G401.6 (cell line): ENCODE measurements around the gene NCOA7.
"Not testable (repeated sequence)": the region's sequence is repeated elsewhere in the genome, so short reads cannot be mapped to it uniquely, and the experiment has no call there.

ENCODE experiments used
- FAIRE-seq: peaks from 2 replicates; lab custom pipeline; 2012; peaks lifted over from hg19 to GRCh38; lab: Jason Lieb, UNC

The NCOA7 gene

DNA sequence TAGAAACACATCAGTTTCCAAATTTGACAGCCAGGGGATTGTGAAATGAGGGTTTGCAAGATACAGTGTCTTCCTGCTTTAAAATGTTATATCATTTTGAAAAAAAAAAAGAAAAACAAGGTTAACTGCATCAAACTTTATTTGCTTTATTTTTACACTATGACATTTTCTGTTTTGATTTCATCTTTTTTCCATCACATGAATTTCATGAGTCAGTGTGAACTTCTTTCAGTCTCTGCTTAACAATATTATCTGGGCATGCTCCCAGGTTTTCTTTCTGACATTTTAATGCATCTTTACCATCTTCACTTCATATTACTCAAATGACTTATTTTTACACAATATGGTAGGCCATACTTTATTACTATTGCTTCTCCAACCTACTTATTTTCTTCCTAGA is 1.9 kb downstream of the NCOA7 start:
- no peak for FAIRE-seq

DNA sequence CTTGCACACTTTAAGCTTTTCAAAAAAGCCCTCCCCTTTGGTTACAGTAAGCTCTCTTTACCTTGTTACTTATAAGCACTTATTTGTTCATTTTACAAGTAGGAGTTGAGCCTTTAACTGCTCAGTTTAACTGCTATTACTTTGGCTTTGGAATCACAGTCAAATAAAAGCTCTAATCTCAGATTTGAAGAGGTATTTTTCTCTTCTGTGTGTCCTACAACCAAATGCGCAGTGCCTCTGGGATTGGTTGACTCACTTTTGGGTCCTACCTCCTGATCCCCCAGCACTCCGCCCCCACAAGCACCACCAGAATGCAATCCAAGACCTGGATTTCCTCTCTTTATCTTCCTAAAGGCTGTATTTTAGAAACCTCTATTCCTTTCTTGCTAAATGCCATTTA is 2.5 kb downstream of the NCOA7 start:
- no peak for FAIRE-seq

DNA sequence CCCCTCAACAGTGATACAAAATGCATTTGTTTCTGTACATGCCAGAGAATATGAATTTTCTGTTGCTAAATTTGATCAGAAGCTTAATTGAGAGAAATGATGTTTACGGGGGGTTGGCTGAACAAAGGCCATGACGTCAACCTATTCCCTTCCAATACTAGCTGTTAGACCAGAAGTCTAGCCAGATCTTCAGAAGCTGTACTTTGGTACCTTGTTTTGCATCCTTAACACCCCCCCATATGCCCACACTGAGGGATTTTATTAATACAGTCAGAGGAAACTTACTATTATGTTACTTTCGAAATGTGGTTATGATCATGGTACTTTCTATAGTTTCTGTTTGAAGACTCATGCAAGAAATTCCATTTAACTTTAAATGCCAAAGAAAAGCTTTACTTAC is 3.1 kb downstream of the NCOA7 start:
- FAIRE-seq = no peak

DNA sequence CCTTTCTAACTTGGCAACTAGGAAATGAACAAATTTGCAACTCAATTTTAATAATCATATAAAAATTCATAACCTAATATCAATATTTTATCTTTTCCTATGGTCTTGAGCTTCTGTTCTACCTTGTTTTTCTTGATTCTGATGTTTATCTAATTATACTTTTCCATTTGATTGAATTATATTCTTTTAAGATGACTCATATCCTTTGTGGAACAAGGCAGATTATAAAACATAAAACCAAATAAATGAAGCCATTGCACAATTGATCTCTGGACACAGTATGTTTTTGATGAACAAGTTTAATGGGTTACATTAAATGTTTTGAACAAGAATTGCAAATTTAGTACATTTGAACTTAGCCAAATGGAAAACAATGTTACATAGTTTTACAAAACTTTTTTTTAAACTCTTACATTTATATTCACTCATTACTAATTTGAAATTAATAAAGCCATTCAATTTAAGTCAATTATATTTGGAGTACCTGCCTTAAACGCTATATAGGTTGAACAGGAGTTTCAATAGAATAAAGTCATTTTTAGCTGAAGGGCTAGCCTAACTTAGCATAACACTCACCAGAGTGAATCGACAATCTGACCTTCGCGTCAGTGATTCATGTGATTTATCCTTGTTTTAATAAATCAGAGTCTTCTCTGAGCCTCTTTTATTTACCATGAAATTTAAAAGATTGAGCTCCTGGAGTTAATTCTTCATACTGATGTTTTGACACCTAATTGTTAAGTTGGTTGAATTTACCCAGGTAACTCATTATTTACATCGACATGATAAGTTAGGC is 3.8 kb downstream of the NCOA7 start:
- no peak for FAIRE-seq

DNA sequence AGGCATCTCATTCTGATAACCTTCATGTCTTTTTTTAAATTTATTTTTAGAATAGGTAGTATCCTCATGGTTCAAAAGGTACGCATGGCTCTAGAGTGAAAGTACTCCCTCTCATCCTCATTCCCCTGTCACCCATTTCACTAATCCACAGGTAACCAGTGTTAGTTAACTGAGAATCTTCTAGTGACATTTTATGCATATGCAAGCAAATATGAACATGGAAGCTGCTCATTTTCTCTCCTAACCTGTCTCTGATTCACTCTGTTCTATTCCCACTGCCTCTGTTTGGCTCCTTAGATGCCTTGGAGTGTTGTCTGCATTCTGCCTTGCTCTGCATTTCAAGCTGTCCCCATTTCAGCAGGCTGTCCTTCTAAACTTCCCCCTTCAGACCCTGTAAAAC is 4.5 kb downstream of the NCOA7 start:
- FAIRE-seq = no peak

DNA sequence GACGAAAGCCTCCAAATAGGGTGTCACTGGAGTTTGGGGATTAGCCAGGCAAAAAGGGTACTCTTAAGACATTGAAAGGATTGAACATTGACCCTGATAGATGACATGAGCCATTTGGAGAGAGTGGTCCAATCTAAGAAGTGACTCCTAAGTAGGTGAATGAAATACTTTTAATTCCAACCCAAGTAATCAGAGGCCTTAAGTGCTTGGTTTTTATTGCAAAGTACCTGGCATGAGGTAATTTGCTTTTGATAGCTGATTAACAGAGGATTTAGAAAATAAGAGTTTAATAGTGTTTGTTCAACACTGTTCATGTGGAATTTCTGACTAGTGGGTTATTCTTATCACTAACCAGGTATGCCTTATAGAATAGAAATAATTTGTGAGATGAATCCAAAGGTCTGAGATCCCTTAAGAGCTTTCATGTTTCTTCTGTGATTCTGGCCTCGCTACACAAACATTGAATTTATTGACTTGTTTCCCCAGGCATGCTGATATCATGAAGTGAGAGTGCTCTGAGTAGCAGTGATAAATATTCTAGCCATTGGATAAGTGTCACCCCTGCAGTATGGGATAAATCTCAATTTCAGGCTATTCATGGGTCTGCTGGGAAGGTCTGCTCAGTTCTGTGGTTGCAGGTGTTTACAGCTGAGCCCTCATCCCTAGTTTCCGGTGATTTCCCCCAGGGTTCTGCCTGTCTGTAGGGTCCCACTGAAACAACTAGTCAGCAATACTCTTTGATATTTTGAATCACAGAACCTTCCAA is 6.5 kb downstream of the NCOA7 start:
- no peak for FAIRE-seq

DNA sequence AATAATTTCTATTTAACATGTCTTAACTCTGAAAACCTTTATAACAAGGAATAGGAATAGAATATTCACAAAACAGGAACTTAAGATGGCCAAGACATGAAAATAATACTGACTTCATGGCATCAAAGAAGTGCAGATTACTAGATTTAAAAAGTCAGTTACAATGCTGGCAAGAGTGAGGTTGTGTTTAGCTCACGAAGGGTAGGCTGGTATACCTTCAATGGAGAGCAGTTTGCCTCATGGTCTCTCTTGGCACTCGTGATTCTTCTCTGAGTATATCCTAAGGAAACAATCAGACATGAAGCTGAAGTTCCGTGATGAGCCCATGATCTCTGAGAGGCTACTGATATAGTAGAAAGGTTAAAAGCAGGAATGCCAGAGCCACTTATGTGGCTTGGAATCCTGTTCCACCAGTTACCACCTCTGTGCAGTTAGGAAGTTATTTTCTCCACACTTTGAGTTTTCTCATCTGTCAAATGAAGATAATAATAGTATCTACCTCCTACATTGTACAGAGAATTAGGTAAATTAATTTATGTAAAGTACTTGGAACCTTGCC is 7.2 kb downstream of the NCOA7 start:
- no peak for FAIRE-seq

DNA sequence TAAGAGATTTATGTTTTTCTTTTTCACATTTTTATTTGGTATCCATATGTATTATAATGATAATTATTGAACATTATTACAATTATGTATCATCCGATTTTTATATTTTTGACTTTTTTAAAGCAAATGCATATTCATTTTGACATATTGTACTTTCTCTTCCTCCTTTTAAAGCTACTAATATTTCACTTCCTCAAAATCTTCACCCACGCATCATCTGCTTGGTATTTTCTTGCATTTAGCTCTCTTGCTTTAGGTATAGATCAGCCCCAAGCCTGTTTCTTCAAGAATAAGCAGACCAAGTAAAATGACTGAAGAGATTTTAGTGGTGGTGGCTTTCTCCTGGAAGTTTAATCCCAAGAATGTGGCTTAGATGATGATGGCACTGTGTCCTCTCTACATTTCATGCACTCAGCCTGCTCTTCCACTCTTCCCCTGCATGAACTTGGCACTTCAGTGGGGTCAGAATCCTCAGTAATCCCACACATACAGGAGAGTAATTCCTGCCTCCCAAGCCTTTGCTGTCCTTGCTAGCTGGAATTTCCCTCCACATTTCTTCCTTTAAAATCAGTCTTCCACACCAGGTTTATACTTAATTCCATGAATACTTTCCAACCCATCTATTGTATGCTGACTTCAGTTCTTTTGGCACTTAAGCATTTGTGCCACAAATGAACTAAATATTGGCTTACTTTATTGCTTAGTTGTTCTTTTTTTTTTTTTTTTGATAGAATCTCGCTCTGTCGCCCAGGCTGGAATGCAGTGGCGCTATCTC is 8.2 kb downstream of the NCOA7 start:
- FAIRE-seq = peak; percentile 34

DNA sequence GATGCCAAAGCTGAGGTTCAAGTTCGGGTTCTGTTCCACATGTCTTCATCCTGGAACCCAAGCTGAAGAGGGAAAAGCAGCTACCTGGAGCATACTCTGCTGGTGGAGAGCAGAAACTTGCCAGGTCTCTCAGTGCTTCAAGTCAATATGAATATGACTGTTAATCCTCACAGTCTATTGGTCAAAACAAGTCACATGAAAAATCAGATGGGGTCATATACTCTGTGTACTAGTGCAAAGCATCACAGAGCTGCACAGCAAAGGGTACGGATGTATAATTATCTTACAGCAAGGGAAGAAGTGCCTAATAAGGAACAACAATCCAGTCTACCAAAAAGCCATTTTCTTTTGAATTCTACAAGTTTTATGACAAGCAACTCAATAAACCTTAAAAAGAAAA is 11.6 kb downstream of the NCOA7 start:
- no peak for FAIRE-seq

DNA sequence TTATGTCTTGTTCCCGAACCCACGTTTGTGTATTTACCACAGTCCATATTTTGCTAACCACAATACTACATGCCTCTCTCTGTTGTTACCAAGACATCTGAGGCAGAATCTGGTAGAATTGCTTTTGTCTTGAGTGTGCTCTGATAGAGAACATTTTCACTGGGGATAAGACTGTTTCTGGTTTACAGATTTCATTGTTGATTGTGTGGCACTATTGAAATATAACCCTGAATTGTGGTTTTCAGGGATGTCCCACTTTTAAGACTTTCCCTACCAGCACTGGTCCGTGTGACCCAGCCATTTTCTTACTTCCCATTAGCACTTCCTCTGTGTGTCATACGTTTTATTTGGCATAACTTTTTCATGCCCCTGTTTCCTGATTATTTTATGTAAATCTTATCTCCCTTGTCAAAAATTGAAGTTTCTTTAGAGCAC is 12.2 kb downstream of the NCOA7 start:
- FAIRE-seq = no peak

DNA sequence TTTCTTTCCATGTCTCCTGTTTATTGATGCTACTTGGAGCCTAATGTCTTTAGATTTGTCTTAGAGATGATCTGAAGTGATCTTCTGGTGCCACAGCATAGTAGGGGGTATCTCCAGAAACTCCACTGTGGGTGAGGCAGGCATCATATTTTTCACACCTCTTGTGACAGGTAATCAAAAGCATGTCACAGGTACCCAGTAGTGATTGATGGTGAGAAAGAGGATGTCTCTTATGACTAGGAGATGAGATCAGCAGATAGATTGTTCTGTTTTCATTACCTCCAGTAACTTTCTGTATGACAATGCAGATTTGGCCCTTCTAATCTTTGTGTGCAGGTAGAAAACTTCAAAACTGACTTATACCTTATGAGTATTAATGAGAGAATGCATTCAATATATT is 13.5 kb downstream of the NCOA7 start:
- FAIRE-seq = no peak

DNA sequence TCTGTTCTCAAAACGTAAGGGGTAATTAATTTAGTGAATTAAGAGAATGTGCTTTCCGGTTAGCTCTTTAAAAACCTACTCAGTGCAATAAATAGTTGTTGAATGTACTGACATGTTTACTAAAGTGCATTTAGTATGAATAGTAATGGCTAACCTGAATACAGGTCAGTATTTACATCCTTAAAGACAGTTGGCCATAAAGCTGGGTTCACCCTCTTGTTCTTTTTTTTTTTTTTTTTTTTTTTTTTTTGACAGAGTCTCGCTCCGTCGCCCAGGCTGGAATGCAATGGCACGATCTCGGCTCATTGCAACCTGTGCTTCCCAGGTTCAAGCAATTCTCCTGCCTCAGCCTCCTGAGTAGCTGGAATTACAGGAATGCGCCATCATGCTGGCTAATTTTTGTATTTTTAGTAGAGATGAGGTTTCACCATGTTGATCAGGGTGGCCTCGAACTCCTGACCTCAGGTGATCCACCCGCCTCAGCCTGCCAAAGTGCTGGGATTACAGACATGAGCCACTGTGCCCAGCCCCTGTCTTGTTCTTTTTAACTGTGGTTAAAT is 14.2 kb downstream of the NCOA7 start:
- FAIRE-seq = not testable (repeated sequence)

DNA sequence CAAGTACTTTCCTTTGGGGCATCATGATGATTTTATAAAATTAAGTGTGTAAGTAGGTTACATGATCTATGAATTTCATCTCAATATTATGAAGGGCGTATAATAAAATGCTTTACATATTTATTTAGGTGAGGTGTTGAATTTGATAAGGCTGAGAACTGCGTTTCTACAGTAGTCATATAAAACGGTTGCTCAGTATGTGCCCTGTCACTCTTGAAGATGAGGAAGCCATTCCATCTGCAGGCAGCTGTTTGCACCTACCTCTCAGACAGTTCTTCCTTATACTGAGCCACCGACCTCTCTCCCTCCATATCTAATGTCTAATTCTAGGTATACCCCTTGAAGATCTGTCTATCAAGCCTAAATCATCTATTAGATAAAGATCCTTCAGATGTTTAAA is 16.1 kb downstream of the NCOA7 start:
- no peak for FAIRE-seq

DNA sequence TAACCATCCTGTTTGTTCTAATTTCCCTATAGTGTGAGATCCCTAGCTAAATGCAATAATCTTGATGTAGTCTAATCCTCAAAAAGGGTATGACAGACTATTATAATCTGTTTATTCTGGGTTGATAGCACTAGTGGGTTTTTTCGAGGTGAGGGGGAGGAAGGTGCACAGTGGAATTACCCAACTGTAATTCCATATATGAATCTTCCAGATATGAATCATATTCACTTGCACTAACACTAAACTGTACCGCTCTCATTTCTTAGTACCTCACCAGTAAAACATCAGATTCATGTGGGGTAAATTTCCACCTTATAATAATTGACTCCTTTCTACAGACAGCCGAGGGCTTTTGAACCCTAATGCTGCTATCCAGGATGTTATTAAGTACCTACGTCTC is 16.5 kb downstream of the NCOA7 start:
- no peak for FAIRE-seq

DNA sequence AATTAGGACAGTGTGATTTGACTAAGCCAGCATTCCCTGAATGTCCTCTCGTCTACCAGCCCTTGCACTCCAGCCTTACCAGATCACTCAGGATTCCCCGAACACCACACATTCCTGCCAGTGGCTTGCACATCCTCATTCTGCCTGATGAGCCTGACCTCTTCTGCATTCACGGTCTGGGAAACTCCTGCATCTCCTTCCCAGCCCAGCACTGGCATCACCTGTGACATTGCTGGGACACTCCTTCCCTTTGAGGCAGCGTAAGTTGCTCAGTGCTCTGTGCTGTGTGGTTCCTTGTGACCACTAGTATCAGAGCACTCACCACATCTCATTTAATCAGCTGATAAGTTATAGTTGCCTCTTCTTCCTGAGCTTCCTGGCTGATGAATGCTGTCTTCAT is 17.3 kb downstream of the NCOA7 start:
- no peak for FAIRE-seq

DNA sequence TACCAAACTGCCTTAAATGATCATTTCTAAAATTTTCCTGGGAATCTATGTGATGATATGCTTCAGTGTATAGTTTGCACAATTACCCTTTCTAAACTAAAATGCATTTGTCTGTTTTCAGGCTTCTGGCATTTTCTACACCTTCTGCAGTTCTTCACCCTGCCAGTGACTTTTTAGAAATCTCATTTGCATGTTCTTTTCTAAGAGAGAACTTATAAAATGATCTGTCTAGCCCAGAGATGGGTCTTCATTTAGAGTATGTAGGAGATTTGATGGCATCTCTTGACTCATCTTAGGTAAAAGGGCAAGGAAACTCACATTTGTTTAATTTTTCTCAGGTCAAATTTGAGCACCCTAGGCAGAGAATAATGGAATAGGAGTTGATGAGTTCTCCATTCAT is 17.8 kb downstream of the NCOA7 start:
- no peak for FAIRE-seq

DNA sequence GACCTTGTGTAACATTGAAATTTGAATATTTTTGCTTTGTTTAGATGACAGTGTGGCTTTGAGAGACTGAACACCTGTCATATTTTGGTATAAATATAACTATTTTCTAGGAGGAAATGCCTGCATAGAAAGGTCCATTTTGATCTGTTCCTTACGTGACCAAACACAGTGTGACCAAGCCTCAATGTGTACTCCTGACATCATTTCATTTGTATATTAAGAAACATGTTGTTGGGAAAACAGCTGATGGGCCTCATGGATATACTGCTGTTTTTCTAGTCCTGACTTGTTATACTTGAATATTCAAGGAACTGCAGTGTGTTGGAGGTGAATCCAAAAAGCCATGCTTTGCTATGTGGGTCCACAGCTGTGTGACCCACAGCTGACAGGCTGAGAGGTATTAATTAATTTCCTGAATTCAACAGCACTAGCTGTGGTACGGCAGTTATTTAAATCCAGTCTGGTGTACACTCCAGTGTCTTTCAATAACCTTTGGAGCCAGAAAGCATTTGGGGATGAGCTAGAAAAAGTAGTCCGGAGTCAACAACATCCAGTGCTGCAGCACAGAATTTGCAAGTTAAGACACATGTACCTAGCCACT is 18.9 kb downstream of the NCOA7 start:
- FAIRE-seq = no peak

DNA sequence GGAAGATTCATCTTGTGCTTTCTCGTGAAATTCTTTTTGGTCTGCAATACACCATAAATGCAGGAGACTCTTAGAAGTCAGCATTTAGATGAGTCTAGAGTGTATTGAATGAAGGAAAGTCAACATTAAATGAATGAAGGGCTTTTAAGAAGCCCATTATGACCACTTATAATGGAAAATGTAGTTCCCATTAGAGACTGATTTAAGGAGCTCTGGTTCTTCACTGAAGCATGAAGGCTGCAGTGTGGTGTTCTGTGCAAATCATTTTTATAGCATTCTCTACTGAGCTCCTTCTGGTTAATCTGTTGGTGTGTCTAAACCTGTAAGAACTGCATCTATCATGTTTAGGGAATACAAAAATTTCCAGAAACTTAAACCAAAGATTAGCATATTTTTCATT is 19.7 kb downstream of the NCOA7 start:
- no peak for FAIRE-seq

DNA sequence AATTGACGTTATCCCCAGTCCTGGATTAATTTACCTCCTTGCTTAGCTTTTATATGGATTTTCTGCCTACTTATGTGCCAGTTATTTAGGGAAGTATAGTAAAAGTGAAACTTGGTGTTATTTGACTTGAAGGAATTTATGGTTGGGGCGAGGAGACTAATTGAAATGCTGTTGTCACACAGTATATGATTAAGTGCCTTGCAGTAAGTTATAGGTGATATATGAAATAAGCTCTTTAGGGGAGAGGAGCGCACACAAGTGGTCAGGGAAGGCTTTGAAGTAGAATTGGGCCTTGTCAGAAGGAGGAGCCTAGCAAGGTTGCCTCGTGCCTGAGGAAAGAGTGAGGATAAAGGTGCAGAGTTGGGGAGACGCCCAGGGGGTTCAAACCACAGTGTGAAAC is 20.5 kb downstream of the NCOA7 start:
- no peak for FAIRE-seq

DNA sequence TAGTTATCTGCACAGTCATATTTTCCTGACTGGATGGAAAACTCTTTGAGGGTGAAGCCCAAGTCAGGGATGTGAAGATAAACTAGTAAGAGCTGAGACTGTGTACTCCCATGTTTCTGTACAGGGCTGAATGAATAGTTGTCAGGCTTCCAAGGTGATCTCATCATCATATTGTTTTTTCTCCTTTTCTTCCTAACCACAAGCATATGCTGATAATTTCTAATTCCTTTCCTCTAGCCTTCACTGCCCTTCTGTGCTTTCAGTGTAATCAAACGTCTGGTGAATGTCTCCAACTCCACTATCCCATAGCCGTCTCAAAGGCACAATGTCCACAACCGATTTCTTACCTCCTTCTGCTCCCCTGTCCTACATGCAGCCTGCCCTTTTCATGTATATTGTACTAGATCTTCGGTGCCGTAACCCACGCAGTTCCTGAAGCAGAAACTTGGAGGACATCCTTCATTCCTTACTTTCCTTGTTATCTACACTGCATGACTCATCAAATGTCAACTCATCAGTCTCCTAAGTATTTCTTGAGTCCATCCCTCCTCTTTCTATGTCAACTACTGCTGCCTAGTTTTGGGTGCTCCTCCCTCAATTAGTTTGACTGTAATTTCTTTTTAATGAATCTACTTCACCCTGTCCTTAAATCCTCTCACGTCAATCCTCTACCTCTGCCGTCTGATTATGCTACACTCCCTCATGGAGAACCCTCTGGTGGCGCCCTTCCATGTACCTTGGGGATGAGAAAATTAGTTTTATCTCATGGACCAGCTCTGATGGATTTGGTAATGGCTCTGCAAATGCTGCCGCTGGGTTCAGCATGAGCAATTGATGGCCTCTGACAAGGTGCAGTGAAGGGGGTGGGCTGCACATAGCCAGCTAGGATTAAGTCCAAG is 21.9 kb downstream of the NCOA7 start:
- FAIRE-seq = no peak

DNA sequence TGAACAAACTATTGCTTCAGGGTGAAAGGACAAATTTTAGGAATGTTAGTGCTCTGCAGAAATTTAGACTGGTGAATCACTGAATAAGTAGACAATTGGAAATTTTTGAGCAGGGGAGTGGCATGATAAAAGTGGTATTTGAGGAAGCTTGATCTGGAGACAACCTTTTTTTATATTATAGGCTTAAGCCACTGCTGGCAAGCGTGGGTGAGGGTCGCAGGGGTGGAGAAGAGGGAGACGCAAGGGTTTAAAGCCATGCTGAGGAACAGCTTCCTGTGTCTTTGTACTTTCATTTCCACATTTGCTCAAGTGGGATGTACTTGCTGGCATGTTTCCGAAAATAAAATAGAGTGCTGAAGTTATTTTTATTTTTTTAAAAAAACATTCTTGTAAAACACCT is 23.7 kb downstream of the NCOA7 start:
- FAIRE-seq = no peak
